Stimulated activated CD8-positive, alpha-beta memory T cell treated with anti-CD3 and anti-CD28 coated beads, Interleukin-15, amount 100 ng/mL, for 4 hours (primary cell): ENCODE data around the gene SANBR.

Source experiments
- DNase-seq, 2 donors: peaks; one replicate each; pipeline ENCODE4 v3.0.0-alpha.2; 2020; ENCODE audit warnings: low read depth in 2 of 2

Gene SANBR

DNA sequence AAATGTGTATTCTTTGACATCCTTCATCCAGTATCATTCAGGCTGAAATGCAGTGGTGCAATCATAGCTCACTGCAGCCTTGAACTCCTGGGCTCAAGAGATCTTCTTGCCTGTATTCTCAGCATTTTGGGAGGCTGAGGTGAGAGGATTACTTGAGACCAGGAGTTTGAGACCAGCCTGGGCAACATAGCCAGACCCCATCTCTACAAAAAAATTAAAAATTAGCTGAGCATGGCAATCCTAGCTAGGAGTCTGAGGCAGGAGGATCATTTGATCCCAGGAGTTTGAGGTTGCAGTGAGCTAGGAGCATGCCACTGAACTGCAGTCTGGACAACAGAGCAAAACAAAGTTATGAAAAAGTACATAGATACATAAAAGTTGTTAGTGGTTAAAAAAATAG is 24.1 kb downstream of the SANBR start:
- no peak for DNase-seq

- no peak for DNase-seq
These were observed 24.8 kb downstream of the SANBR start for GRCh38 chr2:61090386-61090921.

DNA sequence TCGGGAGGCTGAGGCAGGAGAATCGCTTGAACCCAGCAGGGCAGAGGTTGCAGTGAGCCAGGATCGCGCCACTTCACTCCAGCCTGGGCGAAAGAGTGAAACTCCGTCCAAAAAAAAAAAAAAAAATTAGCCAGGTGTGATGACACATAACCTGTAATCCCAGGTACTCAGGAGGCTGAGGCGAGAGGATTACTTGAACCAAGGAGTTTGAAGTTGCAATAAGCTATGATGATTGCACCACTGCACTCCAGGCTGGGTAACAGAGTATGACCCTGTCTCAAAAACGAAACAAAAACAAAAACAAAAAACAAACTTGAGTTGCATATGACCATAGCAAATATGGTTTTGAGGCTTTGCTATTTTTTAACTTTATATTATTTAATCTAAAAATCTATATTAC is 25.8 kb downstream of the SANBR start:
- DNase-seq = no peak

DNA sequence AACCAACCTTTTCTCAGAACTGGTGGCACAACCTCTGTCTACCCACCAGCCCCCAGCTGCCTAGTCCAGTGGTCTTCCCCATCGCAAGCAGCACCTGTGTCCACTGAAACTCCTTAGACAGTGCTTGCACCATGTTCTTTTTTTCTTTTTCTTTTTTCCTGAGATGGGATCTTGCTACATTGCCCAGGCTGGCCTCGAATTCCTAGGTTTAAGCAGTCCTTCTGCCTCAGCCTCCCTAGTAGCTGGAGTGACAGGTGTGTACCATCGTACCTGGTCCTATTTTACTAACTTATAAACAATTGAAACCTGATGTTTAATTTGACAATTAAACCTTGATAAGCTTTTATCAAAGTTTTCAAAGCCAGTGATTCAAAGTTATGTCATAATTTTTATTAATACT is 30.8 kb downstream of the SANBR start:
- DNase-seq = no peak

DNA sequence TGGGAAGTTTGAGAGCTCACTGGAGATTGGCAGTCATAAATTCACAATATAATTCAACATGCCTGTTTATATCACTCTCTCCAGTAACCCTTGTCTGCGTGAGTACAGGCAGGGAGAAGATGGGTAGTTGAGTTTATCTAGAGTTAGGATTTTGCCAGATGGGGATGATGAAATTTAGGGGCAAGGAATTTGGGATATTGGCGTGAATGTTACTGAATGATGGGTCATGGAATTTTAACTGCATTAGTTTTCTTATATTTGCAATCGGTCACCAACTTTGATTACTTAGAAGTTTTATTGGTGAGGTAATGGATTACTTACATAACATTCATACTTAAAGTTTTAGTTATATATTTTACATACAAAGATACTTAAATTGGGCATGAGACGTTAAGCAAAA is 35.1 kb downstream of the SANBR start:
- DNase-seq = no peak

GRCh38 chr2:61109291-61109690 is 43.6 kb downstream of the SANBR start:
- no peak for DNase-seq

DNA sequence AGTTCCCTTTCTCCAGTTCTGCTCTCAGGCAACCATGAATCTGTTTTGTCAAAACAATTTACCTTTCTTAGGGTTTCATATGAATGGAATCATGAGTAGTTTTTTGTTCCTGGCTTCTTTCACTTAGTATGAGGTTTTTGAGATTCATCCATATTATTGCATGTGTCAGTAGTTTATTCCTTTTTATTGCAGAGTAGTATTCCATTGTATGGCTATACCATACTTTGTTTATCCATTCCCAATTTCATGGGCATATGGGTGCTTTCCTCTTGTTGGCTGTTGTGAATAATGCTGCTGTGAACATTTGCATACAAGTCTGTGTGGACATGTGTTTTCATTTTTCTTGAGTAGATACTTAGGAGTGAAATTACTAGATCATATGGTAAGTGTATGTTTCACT is 46.0 kb downstream of the SANBR start:
- no peak for DNase-seq

DNA sequence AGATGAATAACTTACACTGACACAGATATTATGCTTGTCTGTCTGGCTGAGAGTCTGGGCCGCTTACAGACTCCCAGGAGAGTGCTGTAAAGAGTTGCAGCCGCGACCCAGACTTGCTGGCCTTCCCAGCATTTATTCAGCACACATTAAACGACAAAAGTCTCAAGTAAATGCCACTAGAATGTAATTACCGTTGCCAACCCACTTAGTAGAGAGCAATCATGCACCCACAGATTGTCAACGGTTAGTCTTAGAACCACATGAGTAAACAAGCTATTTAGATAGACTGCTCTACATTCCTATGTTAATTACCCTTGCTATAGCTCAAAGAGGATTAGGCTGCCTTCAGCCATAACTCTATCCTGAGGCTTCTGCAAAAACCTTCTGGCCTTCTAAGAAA is 48.5 kb downstream of the SANBR start:
- DNase-seq = no peak
